Spleen (tissue), 11 donors: ENCODE data around the gene CEACAM18. TPM values are rescaled to one million over a fixed set of nuclear protein-coding genes. Genes with fewer than 3 reads are reported as not detected.

Source experiments
- DNase-seq: peaks from one replicate; pipeline ENCODE4 v3.0.0-alpha.2; 2020
- H3K27ac ChIP-seq, 8 donors: fragments of 200-600 bp; sonication (generic) in 7 of 8; 1 replicate in 4 of 8; 2 replicates in 4 of 8; pipeline versions ENCODE4 v1.5.0 to v1.8.0; 2016 to 2021; ENCODE audit warnings: inconsistent platforms in 4 of 8, mild to moderate bottlenecking in 4 of 8, moderate library complexity in 1 of 8
- H3K27me3 ChIP-seq, 7 donors: fragments of 200-600 bp; sonication (generic) in 6 of 7; replicated peaks in 1 of 7; 1 replicate in 4 of 7; 2 replicates in 3 of 7; pipeline versions ENCODE4 v1.5.0 to v1.8.0; 2016 to 2021; ENCODE audit warnings: inconsistent platforms in 3 of 7, mild to moderate bottlenecking in 1 of 7
- H3K36me3 ChIP-seq, 6 donors: fragments of 200-600 bp; sonication (generic) in 5 of 6; 1 replicate in 4 of 6; 2 replicates in 2 of 6; pipeline versions ENCODE4 v1.5.0 to v1.8.0; 2016 to 2021; ENCODE audit warnings: inconsistent platforms in 2 of 6
- H3K4me1 ChIP-seq, 6 donors: fragments of 200-600 bp; sonication (generic) in 5 of 6; 1 replicate in 3 of 6; 2 replicates in 3 of 6; pipeline versions ENCODE4 v1.5.0 to v1.8.0; 2016 to 2021; ENCODE audit warnings: inconsistent platforms in 3 of 6
- H3K4me3 ChIP-seq, 8 donors: fragments of 200-600 bp; sonication (generic) in 7 of 8; 1 replicate in 4 of 8; 2 replicates in 4 of 8; pipeline versions ENCODE4 v1.5.0 to v1.8.0; 2016 to 2021; ENCODE audit warnings: inconsistent platforms in 4 of 8, mild to moderate bottlenecking in 4 of 8, moderate library complexity in 2 of 8
- H3K9me3 ChIP-seq, 8 donors: fragments of 200-600 bp; sonication (generic) in 7 of 8; 1 replicate in 4 of 8; 2 replicates in 4 of 8; pipeline versions ENCODE4 v1.5.0 to v1.8.0; 2016 to 2021; ENCODE audit warnings: inconsistent platforms in 4 of 8
- CTCF ChIP-seq, 11 experiments: fragments of 200-600 bp in 7 of 11; fragments of 450-650 bp in 4 of 11; sonication (generic) in 4 of 11; IDR thresholded peaks in 8 of 11; conservative IDR thresholded peaks in 3 of 11; 1 replicate in 7 of 11; 2 replicates in 4 of 11; pipeline versions ENCODE4 v1.4.0 to v1.8.0; 2016 to 2021; ENCODE audit warnings: antibody characterized with exemption in 11 of 11, inconsistent platforms in 4 of 11, mild to moderate bottlenecking in 1 of 11
- POLR2A ChIP-seq, 3 donors: fragments of 450-650 bp; IDR thresholded peaks; one replicate each; pipeline ENCODE4 v1.5.1; 2017; ENCODE audit warnings: antibody characterized with exemption in 3 of 3, mild to moderate bottlenecking in 1 of 3
- POLR2AphosphoS5 ChIP-seq, 3 donors: sonication (generic); formaldehyde crosslinking; IDR thresholded peaks; one replicate each; pipeline ENCODE4 v1.5.1; 2017; ENCODE audit warnings: antibody characterized with exemption in 3 of 3
- WGBS, 5 donors: extraction: QIAGEN DNeasy Blood & Tissue Kit in 3 of 5; methylation state at CpG; one replicate each; pipeline versions ENCODE4 v1.1.5 to v1.1.7; 2013 to 2018; 5-methylcytosine and 5-hydroxymethylcytosine counted together
- intact Hi-C: fragments of 100-400 bp; cut with DNase I; formaldehyde crosslinking; loops from one replicate; pipeline ENCODE4 v1.15.0; 2023; ENCODE audit warnings: low total_unique reads
- polyA plus RNA-seq, 3 donors: library from polyadenylated mRNA; stranded (reverse); fragments of 200-250 nt; gene quantifications; one replicate each; pipeline ENCODE4 v1.2.1, GENCODE V29; 2013
- total RNA-seq, 7 donors: library from RNA; depleted of rRNA in 3 of 7; stranded (reverse); fragments of >200 nt in 3 of 7; fragmentation: NEBNext Ultra II Directional in 4 of 7; extraction: Animal tissue kit (Norgen Biotek cat#: 25700) in 4 of 7; gene quantifications; one replicate each; pipeline versions ENCODE4 v1.1.0 to v1.2.1, GENCODE V29; 2016 to 2021
- donor health status: healthy with polysubstance abuse.
- donor health status: DM: no; HTN: no; CAD: no; lungs with moderate emphysema.
- donor health status: DM: no; HTN: no; CAD: no.
- donor health status: Bipolar disorder and iron deficiency.
- donor health status: healthy.
- donor health status: DM: no; HTN: no; CAD: no.
- donor health status: DM: yes; HTN: yes; CAD: no.

The CEACAM18 gene
- total and polyA plus RNA-seq, 10 donors = not detected

- peaks cover 0 to 30% (median 3%) of the 10 kb centered on the region in 7 donors for H3K27me3 ChIP-seq
- DNase-seq = no peak
- peaks cover 0 to 23% (median 2%) of the 10 kb centered on the region in 6 donors for H3K4me1 ChIP-seq
- H3K36me3 ChIP-seq = no peaks in the 10 kb centered on the region
- peak overlapping the region in 4 of 8 donors; percentile 38 to 73 (median 52) for H3K27ac ChIP-seq
- no peak overlapping the region for H3K4me3 ChIP-seq
- TF ChIP-seq POLR2AphosphoS5 (IDR thresholded peaks at IDR 0.05) = no peak
- no peak for TF ChIP-seq CTCF (IDR thresholded peaks at IDR 0.05 in 8 of 11, conservative IDR thresholded peaks at IDR 0.05 in 3 of 11)
- no peak for TF ChIP-seq POLR2A (IDR thresholded peaks at IDR 0.05)
- peaks cover 0 to 12% (median 0%) of the 10 kb centered on the region in 8 donors for H3K9me3 ChIP-seq
- 46 to 70% (median 57%) methylated on average over 3 of the region's 3 CpGs for WGBS, 5 donors
- intact Hi-C loops = no loop called here
These were observed 29.9 kb downstream of the CEACAM18 start for GRCh38 chr19:51508059-51508733.

GRCh38 chr19:51509823-51510660, 31.7 kb downstream of the CEACAM18 start:
- peaks cover 0 to 32% (median 3%) of the 10 kb centered on the region in 7 donors for H3K27me3 ChIP-seq
- H3K27ac ChIP-seq = no peak overlapping the region
- DNase-seq = no peak
- H3K9me3 ChIP-seq = peaks cover 0 to 2% (median 0%) of the 10 kb centered on the region in 8 donors
- 29 to 67% (median 46%) methylated on average over 7 of the region's 7 CpGs for WGBS, 5 donors
- intact Hi-C loops = no loop called here
- no peaks in the 10 kb centered on the region for H3K36me3 ChIP-seq
- TF ChIP-seq CTCF (IDR thresholded peaks at IDR 0.05 in 8 of 11, conservative IDR thresholded peaks at IDR 0.05 in 3 of 11) = no peak
- TF ChIP-seq POLR2A (IDR thresholded peaks at IDR 0.05) = no peak
- no peak for TF ChIP-seq POLR2AphosphoS5 (IDR thresholded peaks at IDR 0.05)
- H3K4me1 ChIP-seq = peaks cover 0 to 19% (median 2%) of the 10 kb centered on the region in 6 donors
- no peak overlapping the region for H3K4me3 ChIP-seq

- DNase-seq = no peak
- 13 to 25% (median 17%) methylated on average over 6 of the region's 6 CpGs for WGBS, 5 donors
- no peak overlapping the region for H3K4me3 ChIP-seq
- H3K36me3 ChIP-seq = no peaks in the 10 kb centered on the region
- H3K27ac ChIP-seq = no peak overlapping the region
- H3K27me3 ChIP-seq = peaks cover 0 to 32% (median 3%) of the 10 kb centered on the region in 7 donors
- H3K4me1 ChIP-seq = peaks cover 0 to 19% (median 2%) of the 10 kb centered on the region in 6 donors
- H3K9me3 ChIP-seq = no peaks in the 10 kb centered on the region
- intact Hi-C loops = no loop called here
- TF ChIP-seq CTCF (IDR thresholded peaks at IDR 0.05 in 8 of 11, conservative IDR thresholded peaks at IDR 0.05 in 3 of 11) (peak in 4 of 11 experiments; percentile 13 to 31 (median 20)), POLR2AphosphoS5 (IDR thresholded peaks at IDR 0.05) (no peak), POLR2A (IDR thresholded peaks at IDR 0.05) (no peak)
These were observed 33.0 kb downstream of the CEACAM18 start for GRCh38 chr19:51511353-51511752.

GRCh38 chr19:51513968-51514367, 35.6 kb downstream of the CEACAM18 start:
- Histone ChIP-seq H3K4me1 (peaks cover 0 to 9% (median under 1%) of the 10 kb centered on the region in 6 donors), H3K27ac (no peak overlapping the region), H3K36me3 (no peaks in the 10 kb centered on the region), H3K9me3 (peaks cover 0 to 8% (median 2%) of the 10 kb centered on the region in 8 donors), H3K27me3 (peaks cover 0 to 23% (median 3%) of the 10 kb centered on the region in 7 donors), H3K4me3 (no peak overlapping the region)
- TF ChIP-seq POLR2A (IDR thresholded peaks at IDR 0.05) (no peak), CTCF (IDR thresholded peaks at IDR 0.05 in 8 of 11, conservative IDR thresholded peaks at IDR 0.05 in 3 of 11) (no peak), POLR2AphosphoS5 (IDR thresholded peaks at IDR 0.05) (no peak)
- no peak for DNase-seq
- WGBS, 5 donors = 42 to 50% (median 49%) methylated on average over 2 of the region's 2 CpGs
- intact Hi-C loops = no loop called here
